CD4-positive, alpha-beta T cell treated with Interferon alpha-2 for 1 hour (primary cell): ENCODE results near the gene PDE4D.

ENCODE experiments used
- DNase-seq, 2 donors: peaks; one replicate each; pipeline ENCODE4 v3.0.0-alpha.2; 2020 to 2022

Gene PDE4D

GRCh38 chr5:59648949-59649921 is 244.3 kb downstream of the PDE4D start:
- DNase-seq = no peak

GRCh38 chr5:59648038-59648831 is 245.3 kb downstream of the PDE4D start:
- DNase-seq = no peak

DNA sequence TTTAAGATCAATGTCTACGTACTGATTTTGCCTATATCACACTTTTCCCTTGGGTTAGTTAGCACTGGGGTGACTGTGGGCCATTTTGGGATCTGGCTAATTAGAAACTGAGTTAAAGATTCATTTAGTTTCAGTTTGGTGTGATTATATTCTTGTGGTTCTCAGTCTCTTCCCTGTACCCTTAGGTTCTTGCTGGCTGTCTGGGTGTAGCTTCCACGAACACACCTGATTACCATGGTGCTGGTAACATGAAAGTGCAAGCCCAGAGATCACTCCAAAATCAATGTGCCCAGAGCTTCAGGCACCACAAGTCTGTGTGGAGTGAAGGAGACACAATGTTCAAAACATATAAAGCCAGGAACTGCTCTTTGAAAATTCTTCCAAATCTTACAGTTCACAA is 248.1 kb downstream of the PDE4D start:
- DNase-seq = no peak

- no peak for DNase-seq
Measured at GRCh38 chr5:59640411-59640810, 253.1 kb downstream of the PDE4D start.

GRCh38 chr5:59637884-59638580 is 255.5 kb downstream of the PDE4D start:
- no peak for DNase-seq

- no peak for DNase-seq
Measured at GRCh38 chr5:59629561-59629960, 264.0 kb downstream of the PDE4D start.

DNA sequence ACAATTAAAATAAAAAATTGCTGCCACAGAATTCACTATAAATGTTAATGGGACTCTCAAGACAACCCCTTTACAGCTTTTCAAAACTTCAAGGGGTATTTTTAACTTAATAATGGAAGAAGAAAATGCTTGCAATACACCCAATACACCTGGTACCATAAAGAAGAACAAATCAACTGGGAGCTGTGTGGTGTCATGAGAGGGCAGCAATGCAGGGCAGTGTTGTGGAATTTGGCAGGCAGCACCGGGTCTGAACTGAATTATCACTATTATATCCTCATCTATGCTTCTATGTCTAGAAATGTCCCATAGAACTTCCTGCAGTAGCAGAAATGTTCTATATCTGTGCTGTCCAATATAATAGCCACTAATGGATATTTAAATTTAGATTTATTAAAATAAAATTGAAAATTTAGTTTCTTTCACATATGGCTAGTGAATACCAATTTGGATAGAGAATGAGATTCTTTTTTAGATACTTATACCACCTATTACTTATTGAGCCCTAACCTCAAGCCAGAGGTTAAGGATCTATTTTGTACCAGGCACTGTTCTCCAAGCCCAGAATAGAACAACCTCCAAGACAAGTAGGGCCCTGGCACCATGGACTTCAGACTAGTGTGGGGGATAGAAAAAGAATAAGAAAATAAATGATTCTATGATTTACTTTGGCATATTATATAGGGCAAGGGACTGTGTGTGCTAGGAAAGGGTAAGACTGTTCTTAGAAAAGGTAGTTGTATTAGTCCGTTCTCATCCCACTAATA is 265.3 kb downstream of the PDE4D start:
- no peak for DNase-seq

DNA sequence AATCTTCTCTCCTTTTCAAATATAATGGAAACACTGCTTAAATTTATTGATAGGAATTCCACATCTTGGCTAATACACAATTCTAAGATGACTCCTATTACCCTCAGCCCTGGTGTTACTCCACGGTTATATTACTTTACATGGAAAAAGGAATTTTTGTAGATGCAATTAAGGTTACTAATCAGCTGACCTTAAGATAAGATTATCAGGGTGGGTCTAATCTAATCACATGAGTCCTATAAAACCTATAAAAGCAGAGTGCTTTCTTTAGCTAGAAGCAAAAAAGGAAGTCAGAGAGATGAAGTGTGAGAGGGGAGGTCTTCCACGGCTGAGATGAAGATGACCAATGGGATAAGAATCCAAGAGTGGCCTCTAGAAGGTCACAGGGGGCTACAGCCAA is 268.6 kb downstream of the PDE4D start:
- no peak for DNase-seq

DNA sequence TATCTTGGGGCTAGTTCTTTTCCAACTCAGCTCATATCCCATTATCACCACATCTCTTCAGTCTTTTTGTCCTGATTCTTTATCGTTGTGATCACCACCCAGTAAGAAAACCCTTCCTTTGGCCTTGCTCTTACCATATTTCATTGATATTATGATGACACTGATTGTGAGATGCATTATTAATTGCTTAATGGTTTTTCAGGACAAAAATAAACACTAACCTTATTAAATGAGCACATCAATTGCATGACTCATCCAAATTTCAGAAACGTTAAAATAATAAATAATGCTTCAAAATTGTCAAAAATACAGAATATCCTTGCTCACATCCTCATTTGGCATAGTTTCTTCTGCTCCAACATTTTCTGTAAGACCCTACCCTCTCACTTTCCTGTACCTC is 270.7 kb downstream of the PDE4D start:
- DNase-seq = no peak

- DNase-seq = no peak
Measured at GRCh38 chr5:59621477-59621876, 272.0 kb downstream of the PDE4D start.

DNA sequence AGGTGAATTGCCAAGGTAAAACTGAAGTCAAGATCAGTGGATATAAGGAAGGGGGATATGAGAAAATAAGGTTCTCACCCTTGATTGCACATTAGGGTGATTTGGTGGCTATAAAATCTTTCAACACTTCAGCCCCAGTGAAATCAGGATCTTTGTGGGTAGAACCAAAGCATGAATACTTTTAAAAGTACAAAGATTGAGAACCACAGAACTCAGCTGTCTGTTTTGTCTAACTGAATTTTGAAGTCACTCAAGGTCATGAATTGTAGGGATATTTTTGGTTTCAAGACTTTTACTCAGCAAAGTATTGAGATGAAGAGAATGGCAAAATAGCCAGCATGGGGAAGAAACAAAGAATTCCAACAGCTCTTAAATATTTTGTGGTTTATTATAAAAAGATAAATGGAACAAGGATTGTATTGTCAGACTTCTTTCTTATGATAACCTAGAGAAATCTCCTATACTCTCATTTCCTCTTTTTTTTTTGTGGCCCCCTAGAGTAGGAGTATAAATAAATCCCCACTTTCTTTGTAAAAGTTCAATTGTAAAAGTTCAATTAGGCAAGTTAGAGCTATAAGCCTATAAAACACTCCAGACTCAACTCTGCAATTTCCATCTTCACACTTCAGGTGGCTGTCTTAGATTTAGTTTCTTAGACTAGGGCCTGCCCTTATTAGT is 272.9 kb downstream of the PDE4D start:
- no peak for DNase-seq

GRCh38 chr5:59618644-59619043 is 274.9 kb downstream of the PDE4D start:
- DNase-seq = no peak

GRCh38 chr5:59617186-59617771 is 276.2 kb downstream of the PDE4D start:
- no peak for DNase-seq

DNA sequence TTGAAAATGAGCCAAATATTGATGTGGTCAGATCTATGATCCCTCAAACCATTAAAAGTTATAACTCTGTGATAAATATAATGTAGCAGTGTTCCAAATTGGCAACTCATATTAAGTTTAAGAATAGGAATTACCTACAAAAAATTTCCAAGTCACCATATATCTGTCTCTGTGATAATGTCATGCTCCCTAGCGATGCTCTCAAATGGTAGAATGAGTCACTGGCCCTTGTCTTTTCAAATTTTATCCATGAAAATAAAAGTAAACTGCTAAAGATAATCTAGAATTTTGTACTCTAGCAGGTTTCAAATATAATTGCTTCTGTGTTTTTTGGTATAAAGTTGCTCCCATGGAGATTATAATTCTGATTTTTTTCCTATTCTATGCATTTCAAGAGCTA is 277.1 kb downstream of the PDE4D start:
- no peak for DNase-seq

- no peak for DNase-seq
Measured at GRCh38 chr5:59615272-59615671, 278.3 kb downstream of the PDE4D start.

DNA sequence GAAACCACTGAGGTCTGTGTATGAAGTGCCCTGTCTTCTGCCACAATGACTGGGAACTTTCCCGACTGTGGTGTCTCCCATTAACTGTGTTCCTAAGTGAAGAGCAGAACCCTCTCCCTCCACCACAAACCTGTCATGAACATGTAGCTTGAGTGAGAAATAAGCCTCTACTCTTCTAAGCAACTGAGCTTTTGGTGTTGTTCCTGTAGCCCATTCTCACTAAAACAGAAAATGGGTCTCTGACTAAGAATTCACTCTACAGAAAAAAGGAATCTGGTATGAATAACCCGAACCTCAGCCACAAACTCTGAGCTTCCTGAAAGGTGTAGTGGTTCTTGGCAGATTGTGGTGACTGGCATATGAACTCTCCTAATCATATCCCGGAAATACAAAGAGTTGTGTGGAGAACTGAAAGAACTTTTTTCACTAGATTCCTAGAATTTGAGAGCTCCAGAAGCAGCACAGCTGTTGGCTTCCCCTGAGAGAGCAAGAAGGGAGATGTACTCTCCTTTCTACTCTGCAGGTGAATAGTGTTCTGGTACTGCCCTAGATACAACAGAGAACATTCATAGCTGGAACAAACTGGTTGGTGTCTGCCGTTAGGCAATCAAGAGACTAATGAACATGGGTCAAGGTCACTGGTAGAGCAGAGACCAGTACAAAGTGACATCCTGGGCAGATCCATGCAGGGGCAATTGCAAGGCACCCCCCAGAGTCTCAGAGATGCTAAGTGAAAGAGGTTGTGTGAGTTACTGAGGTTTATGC is 283.8 kb downstream of the PDE4D start:
- no peak for DNase-seq

- no peak for DNase-seq
Measured at GRCh38 chr5:59608745-59609144, 284.8 kb downstream of the PDE4D start.

GRCh38 chr5:59607138-59607765 is 286.3 kb downstream of the PDE4D start:
- no peak for DNase-seq

DNA sequence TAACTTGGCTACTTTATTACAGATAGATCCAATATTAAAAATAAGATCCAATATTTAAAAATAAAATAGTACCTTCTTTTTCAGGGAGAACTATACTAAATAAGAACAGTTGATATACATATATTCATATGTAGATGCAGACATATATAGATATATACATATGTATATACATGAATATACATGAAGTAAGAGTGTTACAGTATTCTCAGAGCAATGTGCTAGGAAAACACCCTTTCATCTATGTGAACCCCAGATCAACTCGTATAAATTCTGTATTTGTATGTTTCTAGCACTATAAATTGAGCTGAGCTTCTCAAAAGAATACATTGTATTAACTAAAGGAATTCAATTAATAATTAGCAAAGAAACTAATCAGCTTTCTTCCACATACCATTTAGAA is 287.6 kb downstream of the PDE4D start:
- no peak for DNase-seq

DNA sequence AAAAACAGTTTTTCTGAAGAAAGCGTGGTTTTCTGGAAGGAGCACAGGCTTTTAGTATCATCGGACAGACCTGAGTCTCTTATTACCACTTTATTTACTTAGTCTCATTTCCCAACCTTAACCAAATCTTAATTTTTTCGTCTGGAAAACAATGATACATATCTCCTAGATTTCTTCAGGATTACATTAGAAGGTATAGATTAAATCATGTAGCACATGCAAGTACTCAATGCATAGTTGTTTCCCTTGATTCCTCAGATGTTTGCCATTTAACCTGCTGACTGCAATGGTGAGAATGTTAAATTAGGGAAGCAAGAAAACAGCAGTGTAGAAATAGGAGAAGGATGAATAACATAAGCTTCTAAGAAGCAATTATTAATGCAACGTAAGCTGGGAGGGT is 289.4 kb downstream of the PDE4D start:
- DNase-seq = no peak
